IPS DF 19.7 (cell line): ENCODE results near the gene B9D1.
"Not testable (repeated sequence)": the region's sequence is repeated elsewhere in the genome, so short reads cannot be mapped to it uniquely, and the experiment has no call there.

ENCODE experiments used
- DNase-seq: peaks from one replicate; pipeline ENCODE4 v3.0.0-alpha.2; 2013; ENCODE audit warnings: low read depth, low spot score

Gene B9D1

DNA sequence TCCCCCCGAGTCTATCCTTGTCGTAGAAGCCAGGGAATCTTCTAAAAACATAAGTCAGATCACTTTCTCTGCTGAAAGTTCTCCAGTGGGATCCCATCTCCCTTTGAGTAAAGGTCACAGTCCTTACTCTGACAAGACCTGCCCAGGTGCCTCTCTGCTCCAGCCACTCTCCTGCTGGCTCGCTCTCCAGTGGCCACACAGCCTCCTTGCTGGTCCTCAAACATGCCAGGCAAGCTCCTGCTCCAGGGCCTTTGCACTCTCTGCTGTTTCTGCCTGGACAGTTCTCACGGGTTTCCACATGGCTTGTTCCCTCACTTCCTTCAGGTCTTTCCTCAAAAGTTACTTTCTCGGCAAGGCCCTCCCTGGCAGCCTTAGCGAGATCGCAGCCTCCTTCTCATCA is 3.4 kb downstream of the B9D1 start:
- DNase-seq: no peak

- DNase-seq: no peak
These were observed 4.8 kb downstream of the B9D1 start for GRCh38 chr17:19357761-19358160.

- DNase-seq: no peak
These were observed 5.2 kb downstream of the B9D1 start for GRCh38 chr17:19357351-19357750.

DNA sequence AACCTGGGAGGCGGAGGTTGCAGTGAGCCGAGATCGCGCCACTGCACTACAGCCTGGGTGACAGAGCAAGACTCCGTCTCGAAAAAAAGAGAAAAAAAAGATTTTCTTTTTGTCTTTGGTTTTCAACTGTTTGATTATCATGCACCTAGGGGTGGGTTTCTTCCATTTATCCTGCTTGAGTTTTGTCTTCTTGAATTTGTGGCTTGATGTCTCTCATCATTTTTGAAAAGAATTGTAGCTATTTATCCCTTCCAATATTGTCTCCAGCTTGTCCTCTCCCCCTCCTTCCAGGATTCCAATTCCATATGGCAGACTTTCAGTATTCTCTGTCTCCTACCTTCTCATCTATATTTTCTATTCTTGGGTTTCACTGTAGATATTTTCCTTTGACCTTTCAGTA is 7.8 kb downstream of the B9D1 start:
- DNase-seq: no peak

- not testable (repeated sequence) for DNase-seq
These were observed 9.1 kb downstream of the B9D1 start for GRCh38 chr17:19353401-19353800.

DNA sequence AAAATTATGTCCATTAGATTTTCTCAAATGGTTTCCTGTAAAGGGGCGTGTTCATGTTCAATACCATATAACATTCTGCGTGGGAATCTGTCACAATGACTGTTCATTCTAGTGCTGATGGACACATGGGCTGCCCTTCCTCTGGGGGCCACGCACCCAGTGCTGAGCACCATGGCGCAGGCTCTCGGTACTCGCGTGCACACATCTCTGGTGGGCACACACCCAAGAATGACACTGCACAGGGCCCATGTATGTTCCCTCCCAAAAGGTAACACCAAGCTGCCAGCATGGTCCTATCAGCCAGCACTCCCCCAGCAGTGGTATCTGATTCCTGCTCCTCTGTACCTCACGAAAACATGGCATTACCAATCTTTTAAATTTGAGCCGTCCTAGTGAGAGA is 13.7 kb downstream of the B9D1 start:
- no peak for DNase-seq

DNA sequence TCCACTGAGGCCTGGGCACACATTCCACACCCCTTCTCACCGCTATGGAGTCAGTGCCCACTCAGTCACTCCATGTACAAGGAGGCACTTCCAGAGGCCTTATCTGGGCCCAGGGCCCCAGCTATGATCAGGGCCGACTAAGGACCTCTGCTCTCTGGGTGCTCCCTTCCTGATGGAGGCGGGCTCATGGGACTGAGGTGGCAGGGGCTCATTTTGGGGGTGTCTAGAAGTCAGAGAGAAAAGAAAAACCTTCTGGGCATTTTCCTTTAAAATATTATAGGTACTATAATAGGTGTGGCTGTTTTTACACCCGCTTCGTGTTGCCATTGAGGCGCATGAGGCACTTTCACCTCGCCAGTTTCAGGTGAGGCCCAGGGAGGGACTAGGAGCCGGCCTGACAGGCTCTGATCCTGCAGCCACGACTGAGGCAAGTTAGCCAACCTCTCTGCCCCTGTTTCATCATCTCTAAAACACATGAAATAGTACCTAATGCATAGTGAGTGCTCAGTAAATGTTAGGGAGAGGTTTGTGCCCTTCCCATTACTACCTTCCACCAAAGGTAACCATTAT is 14.4 kb downstream of the B9D1 start:
- DNase-seq: no peak

DNA sequence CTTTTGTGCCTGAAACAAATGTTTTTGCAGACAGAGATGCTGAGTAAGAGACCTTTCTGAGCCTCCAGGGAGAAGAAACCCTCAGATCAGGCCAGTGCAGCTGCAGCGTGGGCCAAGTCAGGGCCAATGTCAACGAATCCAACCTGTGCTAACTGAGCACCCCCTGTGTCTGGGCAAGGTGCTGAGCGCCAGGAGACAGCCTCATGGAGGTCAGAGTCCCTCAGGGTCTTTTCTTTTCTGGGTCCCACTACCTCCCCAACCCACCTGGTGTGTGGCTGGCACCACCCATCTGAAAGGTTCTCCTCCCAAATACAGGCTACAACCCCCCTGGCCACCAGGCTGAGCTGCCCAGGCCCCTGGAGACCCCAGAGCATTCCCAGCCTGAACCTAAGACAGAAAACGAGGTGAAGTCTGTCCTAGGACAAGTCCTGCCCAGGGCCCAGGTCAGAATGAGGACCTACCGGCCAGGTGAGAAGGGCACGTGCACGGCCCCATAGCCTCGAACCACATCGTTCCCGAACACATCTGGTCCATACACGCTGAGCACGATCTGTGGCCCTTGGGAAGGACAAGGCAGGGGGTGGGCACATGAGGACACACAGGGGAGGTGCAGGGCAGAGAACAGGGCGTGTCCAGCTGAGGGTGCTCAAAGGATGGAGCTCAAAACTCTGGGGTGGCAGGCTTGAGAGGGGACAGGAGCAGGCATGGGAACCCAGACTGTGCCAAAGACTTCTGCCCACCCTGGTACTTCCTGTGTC is 15.0 kb downstream of the B9D1 start:
- no peak for DNase-seq

DNA sequence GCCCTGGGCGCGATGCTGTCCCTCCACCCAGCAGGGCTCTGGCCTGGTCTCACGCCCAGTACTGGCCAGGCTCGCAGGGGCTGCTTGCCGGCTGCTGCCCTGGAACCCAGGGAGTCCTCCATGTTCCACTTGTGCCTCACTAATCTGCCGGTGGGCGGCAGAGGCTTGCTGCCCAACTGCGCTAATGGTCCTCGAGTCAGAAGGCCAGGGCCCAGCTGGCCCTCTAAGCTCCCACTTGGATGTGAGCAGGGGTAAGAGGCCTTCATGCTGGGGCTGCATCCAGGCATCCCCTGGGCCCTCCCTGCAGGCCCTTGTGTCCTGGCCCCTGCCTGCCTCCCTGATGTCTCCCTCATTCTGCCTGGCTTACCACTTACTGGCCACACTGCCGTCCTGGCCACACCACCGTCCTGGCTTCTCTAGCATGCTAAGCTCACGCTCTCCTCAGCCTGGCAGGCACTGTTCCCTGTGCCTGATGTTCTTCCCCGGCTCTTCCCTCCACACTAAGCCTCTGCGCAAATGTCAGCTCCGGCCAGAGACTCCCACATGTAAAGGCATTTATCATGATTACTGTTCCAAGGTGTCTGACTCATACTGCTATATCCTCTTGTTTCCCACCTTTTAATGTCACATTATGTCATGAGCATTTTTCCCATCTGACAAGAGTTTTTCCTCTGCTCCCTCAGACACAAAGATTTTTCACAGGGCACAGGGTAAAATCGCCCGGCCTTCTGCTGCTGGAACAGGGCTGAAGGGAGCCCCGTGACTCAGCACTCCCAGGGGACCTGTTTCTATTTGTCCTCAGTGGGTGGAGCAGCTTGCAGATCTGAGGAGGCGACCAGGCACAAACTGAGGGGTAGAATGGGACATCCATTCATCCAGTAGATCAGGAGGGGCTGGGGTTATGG is 15.9 kb downstream of the B9D1 start:
- no peak for DNase-seq

GRCh38 chr17:19345486-19346350 is 16.8 kb downstream of the B9D1 start:
- DNase-seq: no peak

GRCh38 chr17:19345067-19345460 is 17.5 kb downstream of the B9D1 start:
- no peak for DNase-seq

- no peak for DNase-seq
These were observed 18.0 kb downstream of the B9D1 start for GRCh38 chr17:19344311-19345066.

DNA sequence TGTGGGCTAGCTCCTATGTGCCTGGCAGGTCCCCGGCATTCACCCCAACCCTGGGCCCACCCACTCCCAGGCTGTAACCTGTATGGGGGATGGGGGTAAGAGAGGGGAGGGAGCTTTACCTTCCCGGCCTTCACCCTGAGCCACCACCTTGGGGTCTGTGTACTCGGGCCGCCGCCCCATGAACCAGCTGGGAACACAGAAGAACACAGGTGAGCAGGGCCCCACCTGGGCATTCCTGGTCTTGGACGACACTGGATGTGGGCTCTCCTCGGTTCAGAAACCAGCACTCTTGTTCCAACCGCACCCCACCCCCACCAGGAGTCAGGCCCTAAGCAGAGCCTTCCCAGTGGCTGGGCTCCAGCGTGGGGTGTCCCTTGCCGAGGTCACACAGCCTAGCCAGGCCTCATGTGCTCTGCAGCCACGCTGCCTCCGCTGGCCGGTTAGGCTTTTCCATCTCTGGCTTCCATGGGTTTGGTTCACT is 18.8 kb downstream of the B9D1 start:
- DNase-seq: no peak

- no peak for DNase-seq
These were observed 19.3 kb downstream of the B9D1 start for GRCh38 chr17:19343256-19343630.

DNA sequence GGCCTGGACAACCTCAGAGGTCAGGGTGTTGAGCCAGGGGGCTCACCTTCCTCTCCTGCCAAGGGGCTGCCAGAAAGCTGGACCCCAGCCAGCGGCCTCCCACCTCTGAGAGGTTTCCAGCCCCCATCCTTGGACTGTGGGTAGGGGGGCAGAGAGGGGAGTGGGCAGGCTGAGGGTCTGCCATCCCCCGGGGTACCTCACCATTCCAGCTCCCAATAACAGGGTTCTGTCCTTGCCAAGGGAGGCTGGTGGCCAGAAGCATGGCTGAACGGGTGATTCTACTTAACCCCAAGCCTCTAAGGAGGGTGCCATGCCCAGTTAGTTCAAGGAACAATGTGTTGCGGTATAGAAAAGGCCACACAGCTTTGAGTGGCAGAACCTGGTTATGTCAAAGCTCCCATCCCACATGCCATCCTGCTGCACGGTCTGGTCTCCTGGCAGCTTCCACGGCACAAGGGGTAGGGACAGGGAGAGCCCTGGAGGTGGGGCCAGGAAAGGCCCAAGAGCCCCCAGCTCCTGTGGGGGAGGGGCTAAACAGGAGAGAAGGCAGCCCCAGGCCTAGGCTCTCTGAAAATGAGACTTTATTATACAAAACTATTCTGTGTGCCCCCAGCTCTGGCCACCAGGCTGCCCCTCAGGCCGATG is 19.8 kb downstream of the B9D1 start:
- DNase-seq: no peak

GRCh38 chr17:19341641-19342610 is 20.6 kb downstream of the B9D1 start:
- DNase-seq: no peak

GRCh38 chr17:19341211-19341631 is 21.3 kb downstream of the B9D1 start:
- no peak for DNase-seq

- DNase-seq: no peak
These were observed 23.1 kb downstream of the B9D1 start for GRCh38 chr17:19339341-19339815.
